ENCODE data around the gene PALM. TPM values are rescaled to one million over a fixed set of nuclear protein-coding genes. Genes with fewer than 3 reads are reported as not detected.

Gene PALM
- total RNA-seq, 1 experiment from 2014 or later = 10.8 TPM

- TF ChIP-seq EZH2 (IDR thresholded peaks at IDR 0.05; ENCODE audit: low read length, unreplicated experiment) (no peak), CTCF (conservative IDR thresholded peaks at IDR 0.05; ENCODE audit: low read depth, low read length) (no peak), EZH2phosphoT487 (IDR thresholded peaks at IDR 0.05; ENCODE audit: borderline replicate concordance, low read length) (no peak)
- Histone ChIP-seq H2AFZ (ENCODE audit: low read length) (no peak overlapping the region), H3F3A (ENCODE audit: low read length, unreplicated experiment) (no peaks in the 10 kb centered on the region), H3K27ac (ENCODE audit: low read length) (peak overlapping the region; percentile 70), H3K4me1 (ENCODE audit: insufficient read depth, low read length) (peaks cover 21% of the 10 kb centered on the region), H3K4me3 (ENCODE audit: low read length) (peak overlapping the region; percentile 88), H3K9ac (ENCODE audit: low read length) (peak overlapping the region; percentile 99), H4K20me1 (ENCODE audit: low read length) (peaks cover 44% of the 10 kb centered on the region), H3K27me3 (ENCODE audit: low read length) (no peaks in the 10 kb centered on the region), H3K9me2 (replicated peaks; ENCODE audit: low read length) (no peaks in the 10 kb centered on the region), H3K79me2 (ENCODE audit: low read length) (peaks cover 63% of the 10 kb centered on the region), H3K4me2 (ENCODE audit: low read length) (peak overlapping the region; percentile 99), H3K36me3 (ENCODE audit: low read depth, low read length) (no peaks in the 10 kb centered on the region), H3K9me3 (ENCODE audit: low read length) (no peaks in the 10 kb centered on the region)
- intact Hi-C loops (cut with micrococcal nuclease) = no loop called here
- ATAC-seq (peak; percentile 40), DNase-seq (no peak)
- CTCF ChIA-PET = no interaction called here
- BruUV-seq (replicated peaks) = TSS peak; percentile 55
- POLR2A ChIA-PET (ENCODE audit: unreplicated experiment) = interaction anchor here (0.6 kb wide), 1 partner anchor 246 kb away, joined by 3 read pairs; no protein-coding TSS in a partner anchor
Observed at GRCh38 chr19:661427-662196, 47.1 kb upstream of the PALM start.

- Histone ChIP-seq H3F3A (ENCODE audit: low read length, unreplicated experiment) (no peaks in the 10 kb centered on the region), H3K27ac (ENCODE audit: low read length) (peak overlapping the region; percentile 70), H3K9ac (ENCODE audit: low read length) (peak overlapping the region; percentile 99), H3K9me2 (replicated peaks; ENCODE audit: low read length) (no peaks in the 10 kb centered on the region), H3K27me3 (ENCODE audit: low read length) (no peaks in the 10 kb centered on the region), H2AFZ (ENCODE audit: low read length) (no peak overlapping the region), H3K79me2 (ENCODE audit: low read length) (peaks cover 56% of the 10 kb centered on the region), H3K4me2 (ENCODE audit: low read length) (peak overlapping the region; percentile 99), H3K4me1 (ENCODE audit: insufficient read depth, low read length) (peaks cover 21% of the 10 kb centered on the region), H3K9me3 (ENCODE audit: low read length) (no peaks in the 10 kb centered on the region), H3K36me3 (ENCODE audit: low read depth, low read length) (no peaks in the 10 kb centered on the region), H3K4me3 (ENCODE audit: low read length) (peak overlapping the region; percentile 88), H4K20me1 (ENCODE audit: low read length) (peaks cover 36% of the 10 kb centered on the region)
- ChIA-PET CTCF (no interaction called here), POLR2A (ENCODE audit: unreplicated experiment) (no interaction called here)
- ATAC-seq = no peak; the same call in 1 of the 2 replicates
- BruUV-seq (replicated peaks) = no TSS peak
- peak; percentile 38 for DNase-seq
- TF ChIP-seq CTCF (conservative IDR thresholded peaks at IDR 0.05; ENCODE audit: low read depth, low read length) = no peak
- intact Hi-C loops (cut with micrococcal nuclease) = no loop called here
Observed at GRCh38 chr19:662207-662961, 46.4 kb upstream of the PALM start.

All from PC-3 (cell line).